WTC11 (cell line): Measurements from ENCODE around the gene KDM4F.

Source experiments
- NR3C1 ChIP-seq: sonication (generic); formaldehyde crosslinking; conservative IDR thresholded peaks from 2 replicates; pipeline ENCODE4 v1.8.1; 2023; ENCODE audit warnings: low read depth, mild to moderate bottlenecking, missing genetic modification reagents
- USF2 ChIP-seq: sonication (generic); formaldehyde crosslinking; IDR thresholded peaks from 2 replicates; pipeline ENCODE4 v1.8.1; 2023; ENCODE audit warnings: mild to moderate bottlenecking, missing genetic modification reagents, moderate library complexity
- TF ChIP-seq, protein P1 (sequence below): fragments of 200-600 bp; IDR thresholded peaks from 2 replicates; pipeline ENCODE4 v1.8.0; 2022; ENCODE audit warnings: antibody characterized with exemption
- TF ChIP-seq, protein P2 (sequence below): sonication (generic); formaldehyde crosslinking; IDR thresholded peaks from 2 replicates; pipeline ENCODE4 v1.8.0; 2022; ENCODE audit warnings: mild to moderate bottlenecking, missing genetic modification reagents

DNA sequence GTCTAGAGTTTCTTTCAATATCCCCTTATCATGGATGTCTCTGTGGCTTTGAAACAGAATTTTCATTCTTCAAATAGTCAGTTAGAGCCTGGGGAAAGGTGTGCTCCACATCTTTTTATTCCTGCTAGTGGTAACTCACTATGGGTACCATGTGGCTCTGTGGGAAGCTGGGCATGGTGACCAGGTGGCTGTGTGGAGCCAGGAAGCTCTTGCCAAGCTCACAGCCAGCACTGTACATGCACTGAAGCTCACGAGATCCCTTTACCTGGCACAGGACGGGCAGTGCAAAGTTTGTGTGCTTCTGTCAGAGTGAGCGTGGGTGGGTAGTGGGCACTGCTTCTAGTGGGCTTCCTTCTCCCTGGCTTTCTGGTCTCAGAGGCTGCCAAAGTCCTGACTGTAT, 6.3 kb upstream of the KDM4F start:
- TF ChIP-seq USF2 (CRISPR knock-in tag) (no peak), NR3C1 (no peak)
- TF ChIP-seq, protein P1, sequence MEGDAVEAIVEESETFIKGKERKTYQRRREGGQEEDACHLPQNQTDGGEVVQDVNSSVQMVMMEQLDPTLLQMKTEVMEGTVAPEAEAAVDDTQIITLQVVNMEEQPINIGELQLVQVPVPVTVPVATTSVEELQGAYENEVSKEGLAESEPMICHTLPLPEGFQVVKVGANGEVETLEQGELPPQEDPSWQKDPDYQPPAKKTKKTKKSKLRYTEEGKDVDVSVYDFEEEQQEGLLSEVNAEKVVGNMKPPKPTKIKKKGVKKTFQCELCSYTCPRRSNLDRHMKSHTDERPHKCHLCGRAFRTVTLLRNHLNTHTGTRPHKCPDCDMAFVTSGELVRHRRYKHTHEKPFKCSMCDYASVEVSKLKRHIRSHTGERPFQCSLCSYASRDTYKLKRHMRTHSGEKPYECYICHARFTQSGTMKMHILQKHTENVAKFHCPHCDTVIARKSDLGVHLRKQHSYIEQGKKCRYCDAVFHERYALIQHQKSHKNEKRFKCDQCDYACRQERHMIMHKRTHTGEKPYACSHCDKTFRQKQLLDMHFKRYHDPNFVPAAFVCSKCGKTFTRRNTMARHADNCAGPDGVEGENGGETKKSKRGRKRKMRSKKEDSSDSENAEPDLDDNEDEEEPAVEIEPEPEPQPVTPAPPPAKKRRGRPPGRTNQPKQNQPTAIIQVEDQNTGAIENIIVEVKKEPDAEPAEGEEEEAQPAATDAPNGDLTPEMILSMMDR = no peak
- TF ChIP-seq, protein P2, sequence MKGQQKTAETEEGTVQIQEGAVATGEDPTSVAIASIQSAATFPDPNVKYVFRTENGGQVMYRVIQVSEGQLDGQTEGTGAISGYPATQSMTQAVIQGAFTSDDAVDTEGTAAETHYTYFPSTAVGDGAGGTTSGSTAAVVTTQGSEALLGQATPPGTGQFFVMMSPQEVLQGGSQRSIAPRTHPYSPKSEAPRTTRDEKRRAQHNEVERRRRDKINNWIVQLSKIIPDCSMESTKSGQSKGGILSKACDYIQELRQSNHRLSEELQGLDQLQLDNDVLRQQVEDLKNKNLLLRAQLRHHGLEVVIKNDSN (CRISPR knock-in tag) = no peak
